OCI-LY7 (cell line): ENCODE data around the gene CMKLR1. TPM values are rescaled to one million over a fixed set of nuclear protein-coding genes. Genes with fewer than 3 reads are reported as not detected.

Experiments used
- BruUV-seq: library from RNA; stranded (reverse); fragments of 400-500 nt; replicated peaks from 2 replicates; lab custom pipeline; 2021; lab: Mats Ljungman, UMichigan
- CTCF ChIA-PET: fragments of 300-600 bp; sonication (Branson Sonifier 250); formaldehyde crosslinking; loops from one replicate; lab custom pipeline; 2022; ENCODE audit warnings: antibody characterized with exemption; ENCODE audit not compliant: unreplicated experiment; lab: Charles Lee
- POLR2A ChIA-PET: fragments of 300-600 bp; sonication (Branson Sonifier 250); formaldehyde crosslinking; loops from one replicate; lab custom pipeline; 2022; ENCODE audit warnings: antibody characterized with exemption; lab: Charles Lee
- DNase-seq: peaks from one replicate; pipeline ENCODE4 v3.0.0-alpha.2; 2015; ENCODE audit warnings: low spot score
- H2AFZ ChIP-seq: fragments of 200-600 bp; sonication (generic), shearing (Covaris generic); 2 replicates; pipeline ENCODE4 v1.6.1; 2014; ENCODE audit warnings: mild to moderate bottlenecking, antibody characterized with exemption, low read length, moderate library complexity
- H3K27ac ChIP-seq: fragments of 200-600 bp; sonication (generic); 2 replicates; pipeline ENCODE4 v1.5.1; 2014; ENCODE audit warnings: mixed run types, low read depth, mild to moderate bottlenecking, moderate library complexity, low read length, inconsistent platforms; ENCODE audit not compliant: poor library complexity, severe bottlenecking
- H3K36me3 ChIP-seq: fragments of 200-600 bp; sonication (generic); 2 replicates; pipeline ENCODE4 v1.6.1; 2014; ENCODE audit warnings: mild to moderate bottlenecking, antibody characterized with exemption, low read length, moderate library complexity, mixed read lengths; ENCODE audit not compliant: insufficient read depth
- H3K4me1 ChIP-seq: fragments of 200-600 bp; sonication (generic); 2 replicates; pipeline ENCODE4 v1.5.1; 2014; ENCODE audit warnings: mild to moderate bottlenecking, low read length; ENCODE audit not compliant: insufficient read depth, poor library complexity, severe bottlenecking
- H3K4me2 ChIP-seq: fragments of 200-600 bp; sonication (generic); 2 replicates; pipeline ENCODE4 v1.6.1; 2014; ENCODE audit warnings: mild to moderate bottlenecking, low read length
- H3K4me3 ChIP-seq: fragments of 200-600 bp; sonication (generic); 2 replicates; pipeline ENCODE4 v1.5.1; 2014; ENCODE audit warnings: mild to moderate bottlenecking, low read depth, low read length; ENCODE audit not compliant: poor library complexity, severe bottlenecking
- H3K79me2 ChIP-seq: fragments of 200-600 bp; sonication (generic); 2 replicates; pipeline ENCODE4 v1.6.1; 2016; ENCODE audit warnings: low read depth, mild to moderate bottlenecking, low read length, moderate library complexity, mixed read lengths; ENCODE audit not compliant: insufficient read depth
- H3K9me2 ChIP-seq: fragments of 200-600 bp; sonication (generic); 2 replicates; pipeline ENCODE4 v1.6.1; 2016; ENCODE audit warnings: mild to moderate bottlenecking, low read length, mixed read lengths; ENCODE audit not compliant: insufficient read depth
- H3K9me3 ChIP-seq: fragments of 200-600 bp; sonication (generic); 2 replicates; pipeline ENCODE4 v1.6.1; 2014; ENCODE audit warnings: mild to moderate bottlenecking, mixed run types, low read length, mixed read lengths
- H4K20me1 ChIP-seq: fragments of 200-600 bp; sonication (generic); 2 replicates; pipeline ENCODE4 v1.6.1; 2014; ENCODE audit warnings: mild to moderate bottlenecking, antibody characterized with exemption, low read length, moderate library complexity, mixed read lengths; ENCODE audit not compliant: insufficient read depth
- CTCF ChIP-seq: fragments of 200-600 bp; sonication (generic); conservative IDR thresholded peaks from 2 replicates; pipeline ENCODE4 v1.5.1; 2014; ENCODE audit warnings: mild to moderate bottlenecking, antibody characterized with exemption, low read length, moderate library complexity, mixed read lengths
- EZH2phosphoT487 ChIP-seq: fragments of 200-600 bp; sonication (generic); IDR thresholded peaks from 2 replicates; pipeline ENCODE4 v1.6.1; 2018; ENCODE audit warnings: low read depth, borderline replicate concordance, mild to moderate bottlenecking, mixed run types, antibody characterized with exemption, low read length, moderate library complexity, mixed read lengths
- intact Hi-C: fragments of 100-400 bp; cut with micrococcal nuclease; formaldehyde crosslinking; loops from one replicate; pipeline ENCODE4 v1.10.0; 2022; ENCODE audit not compliant: unreplicated experiment
- total RNA-seq, 2 experiments: library from RNA; depleted of rRNA in 1 of 2; stranded (reverse); fragments of >200 nt in 1 of 2; shearing (Covaris generic) in 1 of 2; gene quantifications; 2 replicates each; pipeline ENCODE4 v1.2.3, GENCODE V29; 2014 to 2022

Gene CMKLR1
- total RNA-seq, 2 experiments from 2014 or later: not detected

- TF ChIP-seq CTCF (no peak), EZH2phosphoT487 (no peak)
- intact Hi-C loops: no loop called here
- Histone ChIP-seq H3K4me1 (no peaks in the 10 kb centered on the region), H4K20me1 (no peaks in the 10 kb centered on the region), H3K36me3 (no peaks in the 10 kb centered on the region), H3K27ac (no peak overlapping the region), H3K4me2 (no peak overlapping the region), H3K9me2 (no peaks in the 10 kb centered on the region), H2AFZ (no peak overlapping the region), H3K4me3 (no peak overlapping the region), H3K9me3 (no peaks in the 10 kb centered on the region), H3K79me2 (no peaks in the 10 kb centered on the region)
- no peak for DNase-seq
- POLR2A ChIA-PET: no interaction called here
- BruUV-seq: no TSS peak
- CTCF ChIA-PET: no interaction called here
Measured at GRCh38 chr12:108299980-108300696, 39.0 kb downstream of the CMKLR1 start.

- CTCF ChIA-PET: no interaction called here
Measured at GRCh38 chr12:108299516-108299915, 39.6 kb downstream of the CMKLR1 start.

More at GRCh38 chr12:108299516-108299915, 39.6 kb downstream of the CMKLR1 start:
- Histone ChIP-seq H2AFZ (no peak overlapping the region), H3K4me3 (no peak overlapping the region), H3K9me2 (no peaks in the 10 kb centered on the region), H3K9me3 (no peaks in the 10 kb centered on the region), H3K79me2 (no peaks in the 10 kb centered on the region), H3K4me2 (no peak overlapping the region), H3K4me1 (no peaks in the 10 kb centered on the region), H3K27ac (no peak overlapping the region), H3K36me3 (no peaks in the 10 kb centered on the region), H4K20me1 (no peaks in the 10 kb centered on the region)
- no peak for TF ChIP-seq EZH2phosphoT487
- TF ChIP-seq CTCF: no peak
- intact Hi-C loops: no loop called here
- BruUV-seq: no TSS peak
- POLR2A ChIA-PET: no interaction called here
- no peak for DNase-seq
